Hepatocyte (in vitro differentiated cells): ENCODE results near the gene ALG14.

Experiments
- EZH2 ChIP-seq: fragments of 200-600 bp; sonication (generic); IDR thresholded peaks from 2 replicates; pipeline ENCODE4 v1.6.1; 2016; ENCODE audit warnings: antibody characterized with exemption, mild to moderate bottlenecking, borderline replicate concordance
- TF ChIP-seq, protein P1 (sequence below): fragments of 200-600 bp; sonication (generic); IDR thresholded peaks from 2 replicates; pipeline ENCODE4 v1.5.1; 2016; ENCODE audit warnings: antibody characterized with exemption, mild to moderate bottlenecking; ENCODE audit not compliant: poor library complexity

DNA sequence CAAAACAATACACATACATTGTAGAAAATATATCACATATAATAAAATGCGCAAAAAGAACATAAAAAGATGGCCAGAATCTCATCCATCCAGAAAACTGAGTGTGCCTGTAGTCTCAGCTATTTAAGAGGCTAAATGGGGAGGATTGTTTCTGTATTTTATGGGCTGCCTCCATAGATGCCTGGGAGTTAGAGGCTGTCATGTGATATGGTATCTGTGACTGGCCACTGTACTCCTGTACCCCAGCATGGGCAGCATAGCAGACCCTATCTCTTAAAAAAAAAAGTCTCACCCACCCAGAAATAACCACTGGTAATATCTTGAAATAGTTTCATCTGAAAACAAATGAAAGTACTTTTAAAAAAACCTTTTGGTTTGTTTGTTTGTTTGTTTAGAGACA lies 40.9 kb upstream of the ALG14 start:
- TF ChIP-seq, protein P1, sequence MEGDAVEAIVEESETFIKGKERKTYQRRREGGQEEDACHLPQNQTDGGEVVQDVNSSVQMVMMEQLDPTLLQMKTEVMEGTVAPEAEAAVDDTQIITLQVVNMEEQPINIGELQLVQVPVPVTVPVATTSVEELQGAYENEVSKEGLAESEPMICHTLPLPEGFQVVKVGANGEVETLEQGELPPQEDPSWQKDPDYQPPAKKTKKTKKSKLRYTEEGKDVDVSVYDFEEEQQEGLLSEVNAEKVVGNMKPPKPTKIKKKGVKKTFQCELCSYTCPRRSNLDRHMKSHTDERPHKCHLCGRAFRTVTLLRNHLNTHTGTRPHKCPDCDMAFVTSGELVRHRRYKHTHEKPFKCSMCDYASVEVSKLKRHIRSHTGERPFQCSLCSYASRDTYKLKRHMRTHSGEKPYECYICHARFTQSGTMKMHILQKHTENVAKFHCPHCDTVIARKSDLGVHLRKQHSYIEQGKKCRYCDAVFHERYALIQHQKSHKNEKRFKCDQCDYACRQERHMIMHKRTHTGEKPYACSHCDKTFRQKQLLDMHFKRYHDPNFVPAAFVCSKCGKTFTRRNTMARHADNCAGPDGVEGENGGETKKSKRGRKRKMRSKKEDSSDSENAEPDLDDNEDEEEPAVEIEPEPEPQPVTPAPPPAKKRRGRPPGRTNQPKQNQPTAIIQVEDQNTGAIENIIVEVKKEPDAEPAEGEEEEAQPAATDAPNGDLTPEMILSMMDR, result no peak
- TF ChIP-seq EZH2, result no peak
